Esophagus muscularis mucosa (tissue), 4 donors: ENCODE measurements around the gene PPP1R1B. TPM values are rescaled to one million over a fixed set of nuclear protein-coding genes. Genes with fewer than 3 reads are reported as not detected.

Experiments
- DNase-seq: peaks from one replicate; pipeline ENCODE4 v3.0.0-alpha.2; 2017; ENCODE audit errors: extremely low spot score
- H3K27ac ChIP-seq, 4 donors: fragments of 200-600 bp; sonication (generic); replicated peaks in 1 of 4; 1 replicate in 3 of 4; 2 replicates in 1 of 4; pipeline ENCODE4 v1.5.1; 2016 to 2019; ENCODE audit warnings: mild to moderate bottlenecking in 1 of 4
- H3K27me3 ChIP-seq, 4 donors: fragments of 200-600 bp; sonication (generic); one replicate each; pipeline versions ENCODE4 v1.5.1 to v1.6.0; 2016 to 2019
- H3K36me3 ChIP-seq, 4 donors: fragments of 200-600 bp; sonication (generic); one replicate each; pipeline ENCODE4 v1.5.1; 2016 to 2019
- H3K4me1 ChIP-seq, 4 donors: fragments of 200-600 bp; sonication (generic); one replicate each; pipeline ENCODE4 v1.5.1; 2016 to 2019
- H3K4me3 ChIP-seq, 4 donors: fragments of 200-600 bp; sonication (generic); 1 replicate in 2 of 4; 2 replicates in 2 of 4; pipeline ENCODE4 v1.5.1; 2016 to 2019; ENCODE audit warnings: mild to moderate bottlenecking in 4 of 4, moderate library complexity in 1 of 4
- H3K9me3 ChIP-seq, 4 donors: fragments of 200-600 bp; sonication (generic); 1 replicate in 3 of 4; 2 replicates in 1 of 4; pipeline ENCODE4 v1.5.1; 2016 to 2019
- EP300 ChIP-seq: sonication (generic); formaldehyde crosslinking; IDR thresholded peaks from one replicate; pipeline ENCODE4 v1.6.1; 2017; ENCODE audit warnings: antibody characterized with exemption
- POLR2A ChIP-seq: fragments of 450-650 bp; IDR thresholded peaks from one replicate; pipeline ENCODE4 v1.6.1; 2017; ENCODE audit warnings: antibody characterized with exemption, moderate library complexity, mild to moderate bottlenecking, low read depth
- POLR2AphosphoS5 ChIP-seq, 2 donors: sonication (generic); formaldehyde crosslinking; IDR thresholded peaks; one replicate each; pipeline ENCODE4 v1.6.1; 2017; ENCODE audit warnings: antibody characterized with exemption in 2 of 2
- WGBS: methylation state at CpG from one replicate; pipeline ENCODE4 v1.1.5; 2018; 5-methylcytosine and 5-hydroxymethylcytosine counted together
- intact Hi-C: fragments of 100-400 bp; cut with DNase I; formaldehyde crosslinking; loops from one replicate; pipeline ENCODE4 v1.15.1; 2023
- total RNA-seq, 4 donors: library from RNA; depleted of rRNA; stranded (reverse); fragments of >200 nt; gene quantifications; one replicate each; pipeline versions ENCODE4 v1.1.0 to v1.2.1, GENCODE V29; 2016
- TF ChIP-seq, protein P1 (sequence below), 3 experiments: fragments of 200-600 bp in 2 of 3; fragments of 450-650 bp in 1 of 3; sonication (generic) in 2 of 3; IDR thresholded peaks; one replicate each; pipeline ENCODE4 v1.5.1; 2017 to 2019; ENCODE audit warnings: antibody characterized with exemption in 3 of 3, mild to moderate bottlenecking in 2 of 3, moderate library complexity in 1 of 3

PPP1R1B gene
- total RNA-seq, 4 donors from 2014 or later, result 4.9 to 14.8 (median 9.8) TPM

- H3K27me3 ChIP-seq, result peaks cover 0 to 3% (median 0%) of the 10 kb centered on the region in 4 donors
- no peaks in the 10 kb centered on the region for H3K9me3 ChIP-seq
- DNase-seq, result no peak
- H3K4me3 ChIP-seq, result no peak overlapping the region
- H3K4me1 ChIP-seq, result peaks cover 44 to 69% (median 63%) of the 10 kb centered on the region in 4 donors
- H3K36me3 ChIP-seq, result peaks cover 25 to 79% (median 59%) of the 10 kb centered on the region in 4 donors
- 88% methylated on average over 5 of the region's 5 CpGs for WGBS
- intact Hi-C loops, result no loop called here
- TF ChIP-seq, protein P1, sequence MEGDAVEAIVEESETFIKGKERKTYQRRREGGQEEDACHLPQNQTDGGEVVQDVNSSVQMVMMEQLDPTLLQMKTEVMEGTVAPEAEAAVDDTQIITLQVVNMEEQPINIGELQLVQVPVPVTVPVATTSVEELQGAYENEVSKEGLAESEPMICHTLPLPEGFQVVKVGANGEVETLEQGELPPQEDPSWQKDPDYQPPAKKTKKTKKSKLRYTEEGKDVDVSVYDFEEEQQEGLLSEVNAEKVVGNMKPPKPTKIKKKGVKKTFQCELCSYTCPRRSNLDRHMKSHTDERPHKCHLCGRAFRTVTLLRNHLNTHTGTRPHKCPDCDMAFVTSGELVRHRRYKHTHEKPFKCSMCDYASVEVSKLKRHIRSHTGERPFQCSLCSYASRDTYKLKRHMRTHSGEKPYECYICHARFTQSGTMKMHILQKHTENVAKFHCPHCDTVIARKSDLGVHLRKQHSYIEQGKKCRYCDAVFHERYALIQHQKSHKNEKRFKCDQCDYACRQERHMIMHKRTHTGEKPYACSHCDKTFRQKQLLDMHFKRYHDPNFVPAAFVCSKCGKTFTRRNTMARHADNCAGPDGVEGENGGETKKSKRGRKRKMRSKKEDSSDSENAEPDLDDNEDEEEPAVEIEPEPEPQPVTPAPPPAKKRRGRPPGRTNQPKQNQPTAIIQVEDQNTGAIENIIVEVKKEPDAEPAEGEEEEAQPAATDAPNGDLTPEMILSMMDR (IDR thresholded peaks at IDR 0.05), result no peak
- TF ChIP-seq POLR2A (no peak), EP300 (no peak), POLR2AphosphoS5 (IDR thresholded peaks at IDR 0.05) (no peak)
- peak overlapping the region; percentile 59 to 73 (median 64) for H3K27ac ChIP-seq
Observed at GRCh38 chr17:39660011-39660360, 33.2 kb downstream of the PPP1R1B start.

DNA sequence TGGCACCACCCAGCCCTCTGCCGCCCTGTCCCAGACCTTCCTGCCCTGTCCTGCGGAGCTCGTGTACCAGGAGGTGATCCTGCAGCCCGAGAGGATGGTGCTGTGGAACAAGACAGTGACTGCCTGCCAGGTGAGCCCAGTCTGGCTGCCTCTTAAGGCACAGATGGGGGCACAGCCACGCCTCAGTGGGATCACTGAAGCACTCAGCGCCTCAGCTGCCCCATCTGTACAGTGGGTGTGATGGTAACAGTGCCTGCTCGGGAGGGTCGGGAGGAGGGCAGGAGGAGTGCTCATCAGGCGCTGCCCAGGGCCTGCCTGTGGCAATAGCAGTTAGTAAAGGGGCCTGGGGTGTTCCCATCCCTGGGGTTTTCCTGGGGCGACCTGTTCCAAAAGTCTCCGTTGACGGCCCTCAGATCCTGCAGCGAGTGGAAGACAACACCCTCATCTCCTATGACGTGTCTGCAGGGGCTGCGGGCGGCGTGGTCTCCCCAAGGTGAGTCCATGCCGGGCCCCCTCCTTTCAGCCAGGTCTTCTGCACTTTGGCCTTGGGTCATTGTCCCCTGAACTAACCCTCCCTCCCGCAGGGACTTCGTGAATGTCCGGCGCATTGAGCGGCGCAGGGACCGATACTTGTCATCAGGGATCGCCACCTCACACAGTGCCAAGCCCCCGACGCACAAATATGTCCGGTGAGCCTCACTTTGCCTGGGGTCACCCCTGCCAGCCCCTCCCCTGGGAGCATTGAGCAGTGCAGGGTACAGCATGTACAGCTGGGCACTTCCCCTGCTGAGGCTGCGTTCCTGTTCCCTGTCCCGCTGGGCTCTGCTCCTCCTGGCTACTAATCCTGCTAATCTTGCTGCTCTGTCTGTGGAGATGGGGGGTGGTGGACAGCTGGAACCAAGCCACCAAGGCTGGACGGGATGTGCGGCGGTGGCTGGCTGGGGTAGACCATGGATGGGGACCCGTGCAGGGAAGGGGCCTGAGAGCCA lies 33.9 kb downstream of the PPP1R1B start:
- peak overlapping the region; percentile 59 to 73 (median 64) for H3K27ac ChIP-seq
- H3K4me1 ChIP-seq, result peaks cover 44 to 72% (median 67%) of the 10 kb centered on the region in 4 donors
- intact Hi-C loops, result no loop called here
- WGBS, result 89% methylated on average over 20 of the region's 35 CpGs
- H3K9me3 ChIP-seq, result no peaks in the 10 kb centered on the region
- DNase-seq, result no peak
- H3K36me3 ChIP-seq, result peaks cover 25 to 73% (median 60%) of the 10 kb centered on the region in 4 donors
- H3K4me3 ChIP-seq, result no peak overlapping the region
- peaks cover 0 to 10% (median 2%) of the 10 kb centered on the region in 4 donors for H3K27me3 ChIP-seq
- TF ChIP-seq EP300 (no peak), POLR2A (no peak), POLR2AphosphoS5 (IDR thresholded peaks at IDR 0.05) (peak; percentile 26 to 28)
- TF ChIP-seq, protein P1 (IDR thresholded peaks at IDR 0.05), result no peak

DNA sequence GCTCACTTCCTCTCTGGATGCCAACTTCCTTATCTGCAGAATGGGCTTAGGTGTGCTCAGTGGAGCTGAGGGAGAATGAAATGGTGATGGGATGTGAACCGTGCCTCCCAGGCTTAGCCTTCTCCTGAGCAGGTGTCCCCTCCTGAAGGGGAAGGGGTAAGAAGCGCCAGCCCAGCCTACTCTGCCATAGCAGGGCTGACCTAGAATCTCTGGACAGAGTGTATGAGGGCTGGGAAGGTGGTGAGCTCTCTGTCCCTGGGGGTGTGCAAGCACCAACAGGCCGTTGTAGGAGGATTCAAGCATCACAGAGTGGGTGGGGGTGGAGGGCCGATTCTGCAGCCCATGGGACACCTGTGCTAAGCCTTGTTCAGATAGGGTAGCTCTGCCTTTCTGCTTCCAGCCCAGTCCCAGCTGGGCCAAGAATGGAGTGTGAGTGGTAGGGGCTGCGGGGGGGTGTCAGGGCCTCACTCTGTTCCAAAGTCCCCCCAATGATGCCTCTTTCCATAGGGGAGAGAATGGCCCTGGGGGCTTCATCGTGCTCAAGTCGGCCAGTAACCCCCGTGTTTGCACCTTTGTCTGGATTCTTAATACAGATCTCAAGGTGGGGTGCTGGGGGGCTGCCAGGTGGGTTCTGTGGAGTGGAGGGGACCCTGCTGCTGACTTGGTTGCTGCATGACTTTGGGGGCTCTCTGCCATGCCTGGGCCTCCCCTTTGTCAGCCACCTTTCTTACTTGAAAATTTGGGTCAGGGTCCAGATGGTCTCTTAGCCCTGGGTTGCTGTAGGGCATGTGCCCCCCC lies 35.2 kb downstream of the PPP1R1B start:
- Histone ChIP-seq H3K4me1 (peaks cover 47 to 85% (median 80%) of the 10 kb centered on the region in 4 donors), H3K27ac (peak overlapping the region; percentile 31 to 73 (median 60)), H3K27me3 (peaks cover 0 to 23% (median 11%) of the 10 kb centered on the region in 4 donors), H3K36me3 (peaks cover 25 to 63% (median 50%) of the 10 kb centered on the region in 4 donors), H3K4me3 (no peak overlapping the region), H3K9me3 (no peaks in the 10 kb centered on the region)
- 61% methylated on average over 2 of the region's 8 CpGs for WGBS
- TF ChIP-seq POLR2AphosphoS5 (IDR thresholded peaks at IDR 0.05), result no peak
- no peak for TF ChIP-seq POLR2A
- TF ChIP-seq, protein P1 (IDR thresholded peaks at IDR 0.05), result no peak
- no peak for TF ChIP-seq EP300
- intact Hi-C loops, result no loop called here
- no peak for DNase-seq

DNA sequence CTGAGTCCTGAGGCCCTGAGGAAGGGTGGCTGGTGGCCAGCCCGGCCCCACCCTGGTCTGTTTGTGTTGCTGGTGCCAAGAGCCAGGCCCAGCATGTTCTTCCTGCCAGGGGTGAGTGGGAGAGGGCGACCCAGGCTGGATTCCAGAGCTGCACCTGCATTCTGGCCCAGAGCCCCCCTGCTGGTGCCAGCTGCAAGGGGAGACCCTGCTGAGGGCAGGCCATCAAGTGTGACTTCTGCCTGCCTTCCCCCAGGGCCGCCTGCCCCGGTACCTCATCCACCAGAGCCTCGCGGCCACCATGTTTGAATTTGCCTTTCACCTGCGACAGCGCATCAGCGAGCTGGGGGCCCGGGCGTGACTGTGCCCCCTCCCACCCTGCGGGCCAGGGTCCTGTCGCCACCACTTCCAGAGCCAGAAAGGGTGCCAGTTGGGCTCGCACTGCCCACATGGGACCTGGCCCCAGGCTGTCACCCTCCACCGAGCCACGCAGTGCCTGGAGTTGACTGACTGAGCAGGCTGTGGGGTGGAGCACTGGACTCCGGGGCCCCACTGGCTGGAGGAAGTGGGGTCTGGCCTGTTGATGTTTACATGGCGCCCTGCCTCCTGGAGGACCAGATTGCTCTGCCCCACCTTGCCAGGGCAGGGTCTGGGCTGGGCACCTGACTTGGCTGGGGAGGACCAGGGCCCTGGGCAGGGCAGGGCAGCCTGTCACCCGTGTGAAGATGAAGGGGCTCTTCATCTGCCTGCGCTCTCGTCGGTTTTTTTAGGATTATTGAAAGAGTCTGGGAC lies 36.0 kb downstream of the PPP1R1B start:
- TF ChIP-seq POLR2A, result no peak
- TF ChIP-seq POLR2AphosphoS5 (IDR thresholded peaks at IDR 0.05), result no peak
- TF ChIP-seq EP300, result no peak
- TF ChIP-seq, protein P1 (IDR thresholded peaks at IDR 0.05), result no peak
- H3K4me3 ChIP-seq, result no peak overlapping the region
- intact Hi-C loops, result no loop called here
- peaks cover 54 to 93% (median 88%) of the 10 kb centered on the region in 4 donors for H3K4me1 ChIP-seq
- DNase-seq, result no peak
- no peaks in the 10 kb centered on the region for H3K9me3 ChIP-seq
- H3K36me3 ChIP-seq, result peaks cover 22 to 55% (median 43%) of the 10 kb centered on the region in 4 donors
- peaks cover 0 to 31% (median 19%) of the 10 kb centered on the region in 4 donors for H3K27me3 ChIP-seq
- peak overlapping the region; percentile 23 to 59 (median 46) for H3K27ac ChIP-seq
- WGBS, result 83% methylated on average over 6 of the region's 22 CpGs
